GM20431 (cell line): Measurements from ENCODE around the gene CDC42.
"Not testable (repeated sequence)": the region's sequence is repeated elsewhere in the genome, so short reads cannot be mapped to it uniquely, and the experiment has no call there.

Source experiments
- in situ Hi-C: fragments of 300-500 bp; cut with MseI, MboI; formaldehyde crosslinking; loops from one replicate; pipeline ENCODE4 v1.15.0; 2020; ENCODE audit warnings: low sequenced_read_pairs; ENCODE audit not compliant: unreplicated experiment

CDC42 gene

DNA sequence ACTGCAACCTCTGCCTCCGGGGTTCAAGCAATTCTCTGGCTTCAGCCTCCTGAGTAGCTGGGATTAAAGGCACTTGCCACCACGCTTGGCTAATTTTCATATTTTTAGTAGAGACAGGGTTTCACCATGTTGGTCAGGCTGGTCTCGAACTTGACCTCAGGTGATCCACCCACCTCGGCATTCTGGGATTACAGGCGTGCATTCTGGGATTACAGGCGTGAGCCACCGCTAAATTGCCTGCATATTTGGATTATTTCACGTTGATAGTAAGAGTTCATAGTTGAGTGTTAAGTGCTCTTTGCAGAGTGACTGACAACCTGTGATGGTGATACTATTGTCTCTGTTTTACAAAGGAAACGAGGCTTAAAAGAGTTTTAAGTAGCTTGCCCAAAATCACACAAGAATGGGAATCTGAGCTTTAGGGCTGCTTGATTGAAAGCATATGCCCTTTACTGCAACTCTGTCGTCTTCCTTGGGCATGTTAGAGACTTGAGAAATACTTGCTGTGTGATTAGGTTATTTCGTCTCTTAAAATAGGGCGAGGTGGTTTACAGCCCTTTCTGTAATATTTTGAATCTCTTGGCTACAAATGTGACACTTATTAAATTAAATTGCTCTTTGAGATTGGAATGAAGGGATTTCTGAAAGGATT, 12.4 kb downstream of the CDC42 start:
- in situ Hi-C loops, result no loop called here

DNA sequence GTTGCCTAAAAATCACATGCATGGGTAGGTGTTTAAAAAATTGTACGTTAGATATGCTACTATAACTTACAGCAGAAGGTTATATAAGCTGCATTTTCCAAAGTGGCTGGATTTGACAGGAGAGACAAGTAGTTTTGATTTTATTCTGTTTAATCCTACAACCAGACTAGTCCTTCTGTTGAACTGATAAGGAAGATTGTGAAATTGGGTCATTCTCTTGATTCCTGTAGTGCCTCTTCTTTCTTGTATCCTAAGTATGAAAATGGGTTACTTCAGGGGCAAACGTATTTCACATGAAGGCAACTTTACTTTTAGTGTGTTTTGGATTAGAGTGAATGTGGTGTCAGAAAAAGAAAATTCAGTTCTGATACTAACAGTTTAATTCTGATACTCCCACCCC, 19.0 kb downstream of the CDC42 start:
- in situ Hi-C loops, result no loop called here

DNA sequence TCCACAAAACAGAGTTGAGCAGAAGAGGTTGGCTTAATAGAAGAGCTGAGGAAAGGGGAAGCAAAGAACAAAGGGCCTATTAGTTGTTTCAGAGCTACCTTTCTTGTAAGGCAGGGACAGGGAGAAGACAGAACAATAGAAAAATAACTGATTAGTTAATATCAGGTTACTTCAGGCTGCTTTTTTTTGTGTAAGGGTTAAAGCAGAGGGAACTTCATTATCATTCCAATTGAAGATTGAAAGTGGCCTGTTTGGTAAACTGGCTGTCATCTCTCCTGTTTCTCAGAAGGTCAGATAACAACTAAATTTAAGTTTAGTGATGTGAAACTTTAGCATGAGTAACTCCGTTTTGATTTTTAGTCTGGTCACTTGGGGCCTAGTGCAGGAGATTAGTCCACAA, 22.3 kb downstream of the CDC42 start:
- in situ Hi-C loops, result no loop called here

DNA sequence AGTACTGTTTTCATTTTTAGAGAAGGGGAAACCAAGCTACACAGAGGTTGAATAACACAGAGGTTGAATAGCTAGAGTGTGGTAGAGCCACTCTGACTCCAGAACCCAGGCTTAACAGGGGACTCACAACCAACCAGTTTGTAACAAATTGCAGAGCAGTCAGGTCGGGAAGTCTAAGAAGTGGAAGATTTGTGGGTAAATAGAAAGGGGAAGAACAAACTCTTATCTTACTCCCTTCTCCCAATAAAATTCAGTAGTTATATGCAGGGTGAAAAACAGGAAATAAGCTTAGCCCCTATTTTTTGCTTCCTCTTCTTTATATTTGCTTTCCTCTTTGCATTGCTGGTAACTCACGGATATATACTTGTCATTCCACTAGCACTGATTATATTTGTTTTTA, 23.2 kb downstream of the CDC42 start:
- in situ Hi-C loops, result no loop called here

DNA sequence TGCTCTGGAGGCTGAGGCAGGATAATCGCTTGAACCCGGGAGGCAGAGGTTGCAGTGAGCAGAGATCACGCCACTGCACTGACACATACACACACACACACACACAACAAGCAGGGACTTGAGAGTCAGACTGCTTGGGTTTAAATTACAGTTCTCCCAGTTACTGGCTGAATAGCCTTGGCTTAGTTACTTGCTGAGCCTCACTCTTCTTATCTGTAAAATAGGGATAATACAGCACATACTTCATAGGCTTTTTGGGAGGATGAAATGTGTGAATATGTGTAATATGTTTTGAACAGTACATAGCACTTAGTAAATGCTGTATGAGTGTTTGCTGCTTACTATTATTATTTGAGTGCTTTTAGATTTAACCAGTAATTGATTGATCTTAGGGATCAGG, 23.8 kb downstream of the CDC42 start:
- in situ Hi-C loops, result no loop called here

DNA sequence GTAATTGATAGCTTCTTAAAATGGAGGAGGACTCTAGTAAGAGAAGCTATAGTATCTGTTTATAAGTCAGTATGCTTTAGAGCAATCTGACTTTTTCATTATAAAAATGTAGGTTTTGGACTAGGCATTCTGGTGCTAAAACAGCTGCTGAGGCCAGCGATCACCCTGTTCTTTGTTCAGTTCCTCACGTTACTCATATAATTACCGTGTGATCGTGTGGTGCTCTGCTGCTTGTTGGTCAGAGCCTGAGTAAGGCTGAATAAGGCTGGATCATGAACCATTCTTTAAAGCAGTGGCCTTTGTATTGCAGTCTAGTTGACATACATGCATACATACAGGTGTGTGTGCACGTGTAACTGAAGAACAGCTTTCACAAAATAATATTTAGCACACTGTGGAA, 25.2 kb downstream of the CDC42 start:
- in situ Hi-C loops, result no loop called here

DNA sequence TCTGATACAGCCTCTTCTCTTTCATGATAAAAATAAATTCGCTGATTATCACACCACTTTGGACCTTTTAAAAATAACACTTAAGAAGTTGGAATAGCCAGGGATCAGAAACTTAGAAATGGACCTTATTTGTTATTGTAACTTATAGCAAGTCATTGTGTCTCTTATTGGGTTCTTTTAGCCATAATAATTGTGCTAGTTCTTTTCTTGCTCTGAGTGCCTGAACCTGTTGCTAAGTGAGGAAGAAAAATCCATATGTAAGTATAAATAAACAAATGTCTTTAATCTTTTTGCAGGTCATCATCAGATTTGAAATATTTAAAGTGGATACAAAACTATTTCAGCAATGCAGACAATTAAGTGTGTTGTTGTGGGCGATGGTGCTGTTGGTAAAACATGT, 25.6 kb downstream of the CDC42 start:
- in situ Hi-C loops, result no loop called here

DNA sequence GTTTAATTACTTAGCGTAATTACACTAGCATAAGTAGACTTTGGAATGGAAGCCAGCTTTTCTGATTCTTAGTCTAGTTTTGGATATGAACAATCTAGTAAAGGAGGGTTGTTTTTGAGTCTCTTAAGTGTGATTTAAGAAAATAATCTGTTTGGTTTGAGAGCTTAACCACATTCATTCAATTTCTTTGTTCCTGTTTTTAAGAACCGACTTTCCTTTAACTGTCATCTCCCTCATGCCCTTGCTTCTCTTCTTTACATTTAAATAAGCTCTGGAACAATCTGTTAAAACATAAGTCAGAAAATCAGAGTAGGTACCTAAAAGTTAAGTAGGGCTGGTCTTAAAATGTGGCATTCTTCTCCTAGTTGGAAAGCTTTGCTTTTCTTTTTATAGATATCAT, 27.7 kb downstream of the CDC42 start:
- in situ Hi-C loops, result no loop called here

DNA sequence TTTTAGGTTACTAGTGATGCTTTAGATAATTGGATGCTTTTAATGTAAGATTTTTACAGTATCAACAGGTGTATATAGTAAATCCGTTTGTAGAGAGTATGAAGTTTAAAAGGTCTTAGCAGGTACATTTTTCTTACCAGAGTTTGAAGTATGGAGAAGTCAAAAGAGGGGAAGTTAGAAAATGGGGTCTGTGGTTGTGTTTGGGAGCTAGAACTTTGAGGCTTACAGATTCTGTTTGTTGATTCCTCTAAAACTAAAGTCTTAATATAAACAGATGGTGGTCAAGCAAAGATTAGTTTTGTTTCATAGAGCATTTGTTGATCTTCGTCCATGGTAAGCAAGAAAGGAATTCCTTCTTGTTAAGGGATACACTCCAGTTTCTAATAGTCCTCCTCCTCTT, 35.8 kb downstream of the CDC42 start:
- in situ Hi-C loops, result no loop called here

DNA sequence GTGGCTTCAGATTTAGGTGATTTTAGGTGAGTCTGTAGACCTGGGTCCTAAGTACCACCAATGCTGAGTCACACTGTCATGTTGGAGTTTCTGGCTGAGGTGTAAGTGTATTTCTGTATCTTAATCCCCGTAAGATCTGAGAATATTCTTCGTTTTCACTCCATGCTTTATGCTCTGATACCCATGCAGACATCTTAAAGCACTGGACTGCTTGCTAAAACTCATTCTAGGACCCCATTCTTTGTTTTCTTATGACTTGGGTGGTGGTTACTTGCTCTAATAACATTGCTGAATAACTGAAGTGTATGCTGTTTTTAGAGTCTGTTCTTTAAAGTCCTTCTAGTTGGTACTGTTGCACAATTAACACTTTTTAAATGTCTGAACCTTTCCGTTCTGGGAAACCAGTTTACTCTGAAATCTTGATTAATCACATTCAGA, 36.6 kb downstream of the CDC42 start:
- in situ Hi-C loops, result no loop called here

DNA sequence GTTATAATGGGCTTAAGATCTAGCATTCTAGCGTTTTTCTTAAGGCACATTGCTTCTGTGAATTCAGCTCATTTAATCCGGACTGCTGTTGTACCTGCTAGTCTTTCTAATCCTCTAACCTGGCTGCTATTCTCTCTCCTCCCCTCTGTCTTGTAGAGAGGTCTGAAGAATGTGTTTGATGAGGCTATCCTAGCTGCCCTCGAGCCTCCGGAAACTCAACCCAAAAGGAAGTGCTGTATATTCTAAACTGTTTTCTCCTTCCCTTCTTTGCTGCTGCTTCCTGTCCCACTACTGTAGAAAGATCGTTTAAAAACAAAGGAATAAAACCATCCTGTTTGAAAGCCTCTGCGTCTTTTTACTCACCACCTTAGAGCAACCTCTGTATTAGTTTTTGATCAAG, 37.3 kb downstream of the CDC42 start:
- in situ Hi-C loops, result no loop called here

DNA sequence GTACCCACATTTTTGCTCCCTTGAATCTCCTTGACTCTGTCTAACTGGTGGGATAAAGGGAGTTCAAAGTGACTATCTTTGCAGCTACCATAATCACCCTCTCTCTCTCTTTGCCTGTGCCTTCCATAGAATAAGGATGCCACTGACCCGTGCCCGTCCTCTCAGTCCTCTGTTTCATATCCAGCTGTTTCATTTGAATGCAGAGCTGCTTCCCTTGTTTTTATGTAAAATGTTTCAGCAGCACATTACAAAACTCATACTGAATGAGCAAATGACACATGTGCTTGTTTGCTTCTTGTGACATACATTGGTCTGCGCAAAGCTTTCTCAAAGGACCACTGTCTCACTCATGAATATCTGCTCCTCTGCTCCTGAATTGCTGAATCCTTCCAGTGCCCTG, 38.4 kb downstream of the CDC42 start:
- in situ Hi-C loops, result no loop called here

DNA sequence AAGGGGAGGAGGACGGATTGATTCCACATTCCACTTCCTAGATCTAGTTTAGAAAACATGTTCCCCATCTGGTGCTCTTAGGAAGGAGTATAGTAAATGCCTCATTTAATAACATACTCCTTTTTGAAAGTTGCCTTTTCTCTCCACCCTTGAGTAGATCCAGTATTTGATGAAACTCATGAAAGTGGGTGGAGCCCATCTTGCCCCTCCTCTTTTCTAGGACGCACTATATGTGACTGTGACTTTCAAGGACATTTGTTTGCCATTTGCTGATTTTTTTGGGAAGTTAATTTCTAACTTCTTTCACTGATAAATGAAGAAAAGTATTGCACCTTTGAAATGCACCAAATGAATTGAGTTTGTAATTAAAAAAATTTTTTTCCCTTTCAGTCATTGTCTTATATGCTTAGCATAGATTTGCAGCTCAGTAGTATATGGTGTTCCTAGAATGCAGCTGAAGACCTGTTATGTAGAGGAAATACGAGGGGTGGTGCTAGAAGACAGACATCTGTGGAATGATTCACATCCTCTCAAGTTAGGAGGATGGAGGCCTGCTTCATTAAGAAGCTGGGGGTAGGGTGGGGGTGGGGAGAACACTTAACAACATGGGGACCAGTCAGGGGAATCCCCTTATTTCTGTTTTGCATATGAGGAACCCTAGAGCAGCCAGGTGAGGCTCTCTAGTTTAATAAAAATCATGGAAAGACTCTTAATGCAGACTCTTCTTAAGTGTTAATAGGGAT, 39.7 kb downstream of the CDC42 start:
- in situ Hi-C loops, result not testable (repeated sequence)

DNA sequence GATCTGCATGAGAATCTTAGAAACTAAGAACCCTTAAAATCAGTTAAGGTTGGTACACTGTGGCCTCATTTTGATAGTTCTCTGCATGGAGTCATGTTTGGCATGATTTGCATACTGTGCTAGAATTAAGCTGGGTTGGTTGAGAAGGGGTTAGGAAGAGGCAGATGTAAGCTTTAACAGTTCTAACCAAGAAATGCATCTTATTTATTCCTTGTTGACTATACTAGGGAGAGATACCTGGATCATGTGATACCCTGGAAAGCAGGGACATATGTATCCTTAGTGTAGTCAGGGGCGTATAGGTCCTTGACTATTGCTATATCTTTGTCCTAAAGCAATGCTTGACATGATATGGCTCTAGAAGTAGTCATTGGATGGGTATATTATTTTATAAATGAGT, 41.0 kb downstream of the CDC42 start:
- in situ Hi-C loops, result no loop called here

DNA sequence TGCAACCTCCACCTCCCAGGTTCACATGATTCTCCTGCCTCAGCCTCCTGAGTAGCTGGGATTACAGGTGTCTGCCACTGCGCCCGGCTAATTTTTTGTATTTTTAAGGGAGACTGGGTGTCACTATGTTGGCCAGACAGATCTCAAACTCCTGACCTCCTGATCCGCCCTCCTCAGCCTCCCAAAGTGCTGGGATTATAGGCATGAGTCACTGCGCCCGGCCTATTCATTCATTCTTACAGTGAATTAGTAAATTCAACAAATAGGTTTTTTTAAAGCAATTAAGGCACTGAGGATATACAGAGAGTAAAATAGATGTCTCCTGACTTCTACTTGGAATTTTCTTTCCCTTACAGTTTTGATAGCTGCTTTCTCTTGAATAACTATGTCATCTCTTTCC, 43.5 kb downstream of the CDC42 start:
- in situ Hi-C loops, result no loop called here

DNA sequence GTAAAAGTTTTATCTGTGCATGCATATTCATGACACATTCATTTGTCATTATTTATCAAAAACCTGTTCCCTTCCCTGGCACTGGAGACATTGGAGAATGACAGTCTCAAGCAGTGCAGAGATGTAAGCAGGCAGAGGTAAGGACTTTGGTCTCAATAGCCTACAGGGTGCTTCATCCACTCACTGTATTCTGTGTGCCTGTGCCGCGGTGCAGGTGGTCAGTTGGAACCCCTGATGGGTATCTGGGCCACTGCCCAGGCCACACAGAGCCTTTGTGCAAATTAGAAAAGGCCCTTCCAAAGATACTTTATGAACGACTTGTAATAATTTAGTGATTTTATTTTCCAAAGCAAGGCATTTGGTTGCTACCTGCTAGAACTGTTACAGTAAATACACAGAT, 44.0 kb downstream of the CDC42 start:
- in situ Hi-C loops, result no loop called here

DNA sequence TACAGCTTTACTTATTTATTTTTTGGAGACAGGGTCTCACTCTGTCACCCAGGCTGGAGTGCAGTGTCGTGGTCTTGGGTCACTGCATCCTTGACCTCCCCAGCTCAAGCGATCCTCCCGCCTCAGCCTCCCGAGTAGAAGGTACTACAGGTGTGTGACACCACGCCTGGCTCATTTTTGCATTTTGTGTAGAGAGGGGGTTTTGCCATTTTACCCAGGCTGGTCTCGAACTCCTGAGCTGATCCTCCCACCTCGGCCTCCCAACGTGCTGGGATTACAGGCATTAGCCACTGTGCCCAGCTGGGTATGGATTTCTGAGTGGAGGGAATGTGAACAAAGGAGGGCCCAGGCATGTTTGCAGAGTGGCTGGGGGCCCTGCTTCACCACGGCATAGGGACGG, 46.2 kb downstream of the CDC42 start:
- in situ Hi-C loops, result no loop called here

DNA sequence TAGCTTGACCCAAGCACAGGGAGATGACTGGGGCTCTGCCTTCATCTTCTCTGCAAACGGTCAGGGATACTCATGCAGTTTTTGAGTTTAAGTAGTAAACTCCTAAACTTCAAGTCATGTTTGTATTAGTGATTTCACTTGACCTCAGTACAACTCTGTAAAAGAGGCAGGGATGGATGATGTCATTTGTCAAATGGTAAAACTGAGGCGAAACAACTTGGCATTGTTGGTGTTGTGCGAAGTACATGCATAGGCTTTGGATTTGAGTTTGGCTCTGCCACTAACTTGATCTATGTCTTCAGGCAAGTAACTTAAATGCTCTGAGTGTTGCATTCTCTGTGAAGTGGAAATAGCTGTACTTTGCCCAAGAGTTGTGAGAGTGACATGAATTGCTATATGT, 47.7 kb downstream of the CDC42 start:
- in situ Hi-C loops, result no loop called here

DNA sequence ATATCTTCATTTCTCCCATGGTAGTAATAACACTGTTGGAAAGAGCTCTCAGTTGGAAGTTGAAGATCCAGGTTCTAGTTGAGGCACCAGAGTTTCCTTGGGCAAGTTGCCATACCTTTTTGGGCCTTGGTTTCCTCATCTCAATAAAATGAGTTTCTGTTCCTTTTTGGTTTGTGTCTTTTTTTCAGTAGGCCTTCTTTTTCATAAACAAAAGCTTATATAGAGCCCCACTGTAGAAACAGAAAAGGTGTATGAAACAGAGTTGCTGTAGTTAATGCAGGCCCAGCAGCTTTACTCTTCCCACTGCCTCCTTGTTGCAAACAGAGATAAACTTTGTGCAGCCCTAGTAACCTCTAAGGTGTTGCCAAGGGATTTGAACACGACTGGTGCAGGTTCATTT, 48.7 kb downstream of the CDC42 start:
- in situ Hi-C loops, result no loop called here

DNA sequence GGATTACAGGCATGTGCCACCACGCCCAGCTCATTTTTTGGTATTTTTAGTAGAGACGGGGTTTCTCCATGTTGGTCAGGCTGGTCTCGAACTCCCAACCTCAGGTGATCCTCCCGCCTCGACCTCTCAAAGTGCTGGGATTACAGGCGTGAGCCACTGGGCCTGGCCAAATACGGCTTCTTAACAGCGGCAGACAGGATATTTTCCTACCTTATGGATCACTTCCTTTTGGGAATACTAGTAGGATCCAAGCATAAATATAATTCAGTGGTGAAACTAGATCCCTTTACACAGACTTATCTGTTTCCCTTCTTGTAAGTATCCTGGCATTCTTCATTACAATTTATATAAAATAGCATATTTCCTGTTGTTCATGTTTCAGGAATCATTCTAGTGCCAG, 49.5 kb downstream of the CDC42 start:
- in situ Hi-C loops, result no loop called here

DNA sequence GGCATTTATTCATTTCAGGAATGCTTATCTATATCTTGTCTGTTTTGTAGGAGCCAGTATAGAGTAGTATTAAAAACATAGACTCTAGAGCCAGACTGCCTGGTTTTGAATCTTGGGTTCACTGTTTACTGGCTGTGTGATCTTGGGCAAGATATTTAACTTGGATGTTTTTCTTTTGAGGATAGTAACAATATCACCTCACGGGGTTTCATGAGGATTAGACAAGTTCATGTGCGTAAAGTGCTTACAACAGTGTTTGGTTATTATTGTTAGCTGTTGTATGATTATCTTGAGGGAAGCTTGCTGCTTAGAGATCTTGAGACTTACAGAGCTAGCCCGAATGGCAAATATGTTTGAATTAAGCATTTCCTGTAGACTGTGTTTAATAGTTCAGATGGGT, 50.2 kb downstream of the CDC42 start:
- in situ Hi-C loops, result no loop called here

DNA sequence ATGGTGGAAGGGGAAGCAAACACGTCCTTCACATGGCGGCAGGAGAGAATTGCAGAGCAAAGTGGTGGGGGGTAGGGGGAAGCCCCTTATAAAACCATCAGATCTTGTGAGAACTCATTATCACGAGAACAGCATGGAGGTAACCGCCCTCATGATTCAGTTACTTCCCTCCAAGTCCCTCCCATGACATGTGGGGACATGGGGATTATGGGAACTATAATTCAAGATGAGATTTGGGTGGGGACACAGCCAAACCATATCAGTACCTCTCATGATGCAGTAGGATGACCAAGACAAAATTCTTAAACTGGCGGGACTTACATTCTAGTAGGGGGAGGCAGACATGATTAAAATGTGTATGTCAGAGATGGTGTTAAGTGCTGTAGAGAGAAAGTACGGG, 51.6 kb downstream of the CDC42 start:
- in situ Hi-C loops, result no loop called here
